ENCODE measurements around the gene TRHDE. TPM values are rescaled to one million over a fixed set of nuclear protein-coding genes. Genes with fewer than 3 reads are reported as not detected.

The TRHDE gene
- total RNA-seq, 1 experiment from 2014 or later = not detected

GRCh38 chr12:72272731-72273498 lies 745 bp downstream of the TRHDE start:
- BruUV-seq (replicated peaks) = no TSS peak
- ChIA-PET POLR2A (no interaction called here), CTCF (interaction anchor here (0.7 to 2.2 kb wide), 4 partner anchors 8 to 256 kb away, joined by 4 to 10 read pairs (median 4); no protein-coding TSS in a partner anchor)
- no peak for TF ChIP-seq CTCF (IDR thresholded peaks at IDR 0.05; ENCODE audit: unreplicated experiment)
- H3K9me3 Mint-ChIP-seq (ENCODE audit: unreplicated experiment) = no peaks in the 10 kb centered on the region
- DNase-seq (ENCODE audit: unreplicated experiment) = no peak
- no peaks in the 10 kb centered on the region for H3K4me1 Mint-ChIP-seq (ENCODE audit: insufficient read depth, unreplicated experiment)
- H3K4me3 Mint-ChIP-seq (ENCODE audit: unreplicated experiment) = no peak overlapping the region
- H3K27me3 Mint-ChIP-seq (ENCODE audit: insufficient read depth, unreplicated experiment) = peaks cover 28% of the 10 kb centered on the region
- intact Hi-C loops (cut with micrococcal nuclease) = no loop called here
- H3K27ac Mint-ChIP-seq (ENCODE audit: low read depth, unreplicated experiment) = no peak overlapping the region
- H3K36me3 Mint-ChIP-seq (ENCODE audit: insufficient read depth, unreplicated experiment) = no peaks in the 10 kb centered on the region

- CTCF ChIA-PET = interaction anchor here (0.7 to 2.2 kb wide), 4 partner anchors 8 to 256 kb away, joined by 4 to 10 read pairs (median 4); no protein-coding TSS in a partner anchor
- H3K27me3 Mint-ChIP-seq (ENCODE audit: insufficient read depth, unreplicated experiment) = peaks cover 28% of the 10 kb centered on the region
- H3K4me1 Mint-ChIP-seq (ENCODE audit: insufficient read depth, unreplicated experiment) = no peaks in the 10 kb centered on the region
- H3K27ac Mint-ChIP-seq (ENCODE audit: low read depth, unreplicated experiment) = no peak overlapping the region
- no peak for TF ChIP-seq CTCF (IDR thresholded peaks at IDR 0.05; ENCODE audit: unreplicated experiment)
- intact Hi-C loops (cut with micrococcal nuclease) = no loop called here
- H3K9me3 Mint-ChIP-seq (ENCODE audit: unreplicated experiment) = no peaks in the 10 kb centered on the region
- H3K36me3 Mint-ChIP-seq (ENCODE audit: insufficient read depth, unreplicated experiment) = no peaks in the 10 kb centered on the region
- POLR2A ChIA-PET = no interaction called here
- no peak overlapping the region for H3K4me3 Mint-ChIP-seq (ENCODE audit: unreplicated experiment)
- no TSS peak for BruUV-seq (replicated peaks)
- no peak for DNase-seq (ENCODE audit: unreplicated experiment)
Measured at GRCh38 chr12:72273499-72273837, 1.3 kb downstream of the TRHDE start.

DNA sequence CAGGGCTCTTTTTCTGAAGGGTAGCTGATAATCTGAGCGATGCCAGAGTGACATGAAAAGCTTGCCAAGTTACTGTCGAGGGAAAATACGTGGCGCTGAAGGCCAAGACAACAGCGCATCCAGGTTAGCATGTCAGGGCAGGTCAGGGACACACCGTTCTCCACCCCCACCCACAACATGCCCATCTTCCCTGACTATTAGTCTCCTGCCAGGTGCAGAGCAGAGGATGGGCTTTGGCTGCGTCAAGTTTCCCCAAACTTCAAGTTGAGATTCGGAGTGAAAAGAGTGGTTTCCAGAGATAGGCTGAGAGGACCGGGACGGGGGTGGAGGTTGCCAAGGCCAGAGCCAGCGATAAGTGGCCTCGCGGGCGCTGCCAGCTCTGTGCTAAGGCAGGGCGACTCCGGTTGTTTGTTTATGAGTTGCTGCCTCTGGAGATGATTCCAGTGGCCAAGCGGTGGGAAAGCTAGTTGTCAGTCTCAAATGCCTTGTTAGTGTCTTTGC lies 1.7 kb downstream of the TRHDE start:
- intact Hi-C loops (cut with micrococcal nuclease) = no loop called here
- H3K4me3 Mint-ChIP-seq (ENCODE audit: unreplicated experiment) = no peak overlapping the region
- no peak for DNase-seq (ENCODE audit: unreplicated experiment)
- H3K27me3 Mint-ChIP-seq (ENCODE audit: insufficient read depth, unreplicated experiment) = peaks cover 28% of the 10 kb centered on the region
- POLR2A ChIA-PET = interaction anchor here (0.5 kb wide), 1 partner anchor 934 kb away, joined by 3 read pairs; no protein-coding TSS in a partner anchor
- no peak overlapping the region for H3K27ac Mint-ChIP-seq (ENCODE audit: low read depth, unreplicated experiment)
- no peak for TF ChIP-seq CTCF (IDR thresholded peaks at IDR 0.05; ENCODE audit: unreplicated experiment)
- no TSS peak for BruUV-seq (replicated peaks)
- CTCF ChIA-PET = interaction anchor here (0.7 to 2.2 kb wide), 4 partner anchors 9 to 257 kb away, joined by 4 to 10 read pairs (median 4); no protein-coding TSS in a partner anchor
- no peaks in the 10 kb centered on the region for H3K4me1 Mint-ChIP-seq (ENCODE audit: insufficient read depth, unreplicated experiment)
- H3K36me3 Mint-ChIP-seq (ENCODE audit: insufficient read depth, unreplicated experiment) = no peaks in the 10 kb centered on the region
- H3K9me3 Mint-ChIP-seq (ENCODE audit: unreplicated experiment) = no peaks in the 10 kb centered on the region

GRCh38 chr12:72274931-72275330 lies 2.8 kb downstream of the TRHDE start:
- intact Hi-C loops (cut with micrococcal nuclease) = no loop called here

More at GRCh38 chr12:72274931-72275330, 2.8 kb downstream of the TRHDE start:
- DNase-seq (ENCODE audit: unreplicated experiment) = peak; percentile 55
- no TSS peak for BruUV-seq (replicated peaks)
- CTCF ChIA-PET = interaction anchor here (0.7 to 2.2 kb wide), 3 partner anchors 8 to 257 kb away, joined by 3 to 10 read pairs (median 4); no protein-coding TSS in a partner anchor
- H3K27ac Mint-ChIP-seq (ENCODE audit: low read depth, unreplicated experiment) = no peak overlapping the region
- no peak for TF ChIP-seq CTCF (IDR thresholded peaks at IDR 0.05; ENCODE audit: unreplicated experiment)
- H3K27me3 Mint-ChIP-seq (ENCODE audit: insufficient read depth, unreplicated experiment) = peaks cover 28% of the 10 kb centered on the region
- H3K4me3 Mint-ChIP-seq (ENCODE audit: unreplicated experiment) = no peak overlapping the region
- POLR2A ChIA-PET = interaction anchor here (0.6 kb wide), 1 partner anchor 1126 kb away, joined by 3 read pairs; no protein-coding TSS in a partner anchor
- no peaks in the 10 kb centered on the region for H3K9me3 Mint-ChIP-seq (ENCODE audit: unreplicated experiment)
- H3K4me1 Mint-ChIP-seq (ENCODE audit: insufficient read depth, unreplicated experiment) = no peaks in the 10 kb centered on the region
- no peaks in the 10 kb centered on the region for H3K36me3 Mint-ChIP-seq (ENCODE audit: insufficient read depth, unreplicated experiment)

All from MCF 10A (cell line).